ENCODE data around the gene RNU6-1. TPM values are rescaled to one million over a fixed set of nuclear protein-coding genes. Genes with fewer than 3 reads are reported as not detected.

Gene RNU6-1
- total and polyA plus RNA-seq, 2 donors (not counting 1 experiment from before 2014, with no cell fraction given): not detected

DNA sequence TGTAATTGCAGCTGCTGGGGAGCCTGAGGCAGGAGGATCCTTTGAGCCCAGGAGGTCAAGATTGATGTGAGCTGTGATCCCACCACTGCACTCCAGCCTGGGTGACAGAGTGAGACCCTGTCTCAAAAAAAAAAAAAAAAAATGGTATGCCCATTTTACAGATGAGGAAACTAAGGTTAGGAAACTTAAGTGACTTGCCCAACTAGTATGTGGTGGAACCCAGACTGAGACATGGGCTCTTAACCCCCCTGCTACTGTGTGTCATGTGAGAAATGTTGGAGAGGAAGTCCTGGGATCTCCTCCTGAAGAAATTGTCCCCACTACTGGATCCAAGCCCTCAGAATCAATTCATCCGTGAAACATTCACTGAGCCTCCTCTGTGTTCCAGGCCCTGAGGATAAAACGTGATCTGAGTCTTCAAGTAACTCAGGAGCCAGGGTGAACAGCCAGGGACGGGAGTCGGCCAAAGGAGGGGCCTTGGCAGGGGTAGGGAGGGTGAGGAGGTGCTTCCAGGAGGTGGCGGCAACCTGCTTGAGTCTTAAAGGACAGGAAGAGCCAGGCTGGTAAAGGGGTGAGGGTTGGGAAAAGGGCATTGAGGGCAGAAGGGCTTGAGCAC is 19.6 kb upstream of the RNU6-1 start:
- 87% methylated on average over 3 of the region's 5 CpGs for WGBS (ENCODE audit: insufficient coverage)
- peaks cover 14 to 15% of the 10 kb centered on the region in 2 donors for H3K4me1 ChIP-seq (ENCODE audit: control insufficient read depth in 2 of 2, insufficient read depth in 2 of 2, low read length in 2 of 2)
- intact Hi-C loops (cut with micrococcal nuclease): no loop called here
- ATAC-seq (ENCODE audit: low read depth) (no peak), DNase-seq (no peak)
- no peaks in the 10 kb centered on the region for H3K79me2 ChIP-seq (ENCODE audit: control insufficient read depth, insufficient read depth, low read length)
- no peak overlapping the region for H3K4me2 ChIP-seq (replicated peaks; ENCODE audit: low read depth, low read length, poor library complexity, severe bottlenecking)
- Mint-ChIP-seq H3K27ac (no peak overlapping the region), H3K9me3 (ENCODE audit: insufficient read depth) (no peaks in the 10 kb centered on the region), H3K4me3 (no peak overlapping the region), H3K4me1 (peaks cover 14% of the 10 kb centered on the region), H3K27me3 (no peaks in the 10 kb centered on the region)
- TF ChIP-seq EZH2 (IDR thresholded peaks at IDR 0.05; ENCODE audit: borderline replicate concordance, insufficient read depth, low read depth, low read length, poor library complexity, severe bottlenecking) (no peak), CTCF (IDR thresholded peaks at IDR 0.05) (no peak)
- no peaks in the 10 kb centered on the region for H3K27me3 ChIP-seq (replicated peaks in 1 of 4; ENCODE audit: control extremely low read depth in 1 of 4, control insufficient read depth in 3 of 4, insufficient read depth in 4 of 4, low read length in 3 of 4)
- ChIA-PET CTCF (no interaction called here), POLR2A (no interaction called here)
- no peaks in the 10 kb centered on the region for H3K9me3 ChIP-seq (ENCODE audit: control extremely low read depth in 1 of 3, control insufficient read depth in 2 of 3, insufficient read depth in 1 of 3, low read length in 2 of 3)
- no peaks in the 10 kb centered on the region for H3K36me3 ChIP-seq (replicated peaks in 1 of 2; ENCODE audit: control extremely low read depth in 1 of 2, control insufficient read depth in 1 of 2, extremely low read depth in 1 of 2, insufficient read depth in 2 of 2, low read length in 1 of 2)
- H3K9ac ChIP-seq (ENCODE audit: low read length): no peak overlapping the region
- no peak overlapping the region for H3K4me3 ChIP-seq (ENCODE audit: control extremely low read depth in 1 of 5, extremely low read depth in 1 of 5, insufficient read depth in 1 of 5, low read depth in 2 of 5, low read length in 4 of 5)
- no peak overlapping the region for H2AFZ ChIP-seq (ENCODE audit: insufficient read depth, low read depth, low read length, poor library complexity, severe bottlenecking)
- no peaks in the 10 kb centered on the region for H4K20me1 ChIP-seq (ENCODE audit: control insufficient read depth, insufficient read depth, low read length, poor library complexity, severe bottlenecking)
- H3K27ac ChIP-seq (ENCODE audit: low read length in 2 of 2): no peak overlapping the region

DNA sequence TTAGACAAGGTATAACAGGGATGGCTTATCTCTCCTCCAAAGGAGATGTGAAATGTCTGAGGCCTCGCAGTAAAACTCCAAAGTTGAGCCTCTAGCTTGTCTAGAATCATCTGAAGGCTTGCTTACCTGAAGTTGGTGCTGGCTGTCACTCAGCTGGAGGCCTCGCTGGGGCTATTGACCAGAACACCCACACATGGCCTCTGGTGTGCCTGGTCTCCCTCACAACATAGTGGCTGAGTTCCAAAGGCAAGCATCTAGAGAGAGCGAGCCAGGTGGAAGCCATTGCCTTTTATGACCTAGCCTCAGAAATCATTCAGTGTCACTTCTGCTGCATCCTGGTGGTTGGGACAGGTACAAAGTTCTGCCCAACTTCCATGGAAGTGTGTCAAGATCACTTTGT is 17.4 kb upstream of the RNU6-1 start:
- Mint-ChIP-seq H3K4me1 (peaks cover 13% of the 10 kb centered on the region), H3K4me3 (no peak overlapping the region), H3K9me3 (ENCODE audit: insufficient read depth) (no peaks in the 10 kb centered on the region), H3K27me3 (no peaks in the 10 kb centered on the region), H3K27ac (no peak overlapping the region)
- H3K79me2 ChIP-seq (ENCODE audit: control insufficient read depth, insufficient read depth, low read length): no peaks in the 10 kb centered on the region
- intact Hi-C loops (cut with micrococcal nuclease): no loop called here
- WGBS (ENCODE audit: insufficient coverage): 92% methylated on average over 3 of the region's 3 CpGs
- no peaks in the 10 kb centered on the region for H3K36me3 ChIP-seq (replicated peaks in 1 of 2; ENCODE audit: control extremely low read depth in 1 of 2, control insufficient read depth in 1 of 2, extremely low read depth in 1 of 2, insufficient read depth in 2 of 2, low read length in 1 of 2)
- H3K4me2 ChIP-seq (replicated peaks; ENCODE audit: low read depth, low read length, poor library complexity, severe bottlenecking): no peak overlapping the region
- ChIA-PET CTCF (no interaction called here), POLR2A (no interaction called here)
- H3K27me3 ChIP-seq (replicated peaks in 1 of 4; ENCODE audit: control extremely low read depth in 1 of 4, control insufficient read depth in 3 of 4, insufficient read depth in 4 of 4, low read length in 3 of 4): no peaks in the 10 kb centered on the region
- TF ChIP-seq CTCF (IDR thresholded peaks at IDR 0.05): no peak
- no peak for TF ChIP-seq EZH2 (IDR thresholded peaks at IDR 0.05; ENCODE audit: borderline replicate concordance, insufficient read depth, low read depth, low read length, poor library complexity, severe bottlenecking)
- H3K27ac ChIP-seq (ENCODE audit: low read length in 2 of 2): no peak overlapping the region
- no peaks in the 10 kb centered on the region for H4K20me1 ChIP-seq (ENCODE audit: control insufficient read depth, insufficient read depth, low read length, poor library complexity, severe bottlenecking)
- H3K4me1 ChIP-seq (ENCODE audit: control insufficient read depth in 2 of 2, insufficient read depth in 2 of 2, low read length in 2 of 2): peaks cover 3 to 8% of the 10 kb centered on the region in 2 donors
- DNase-seq: no peak
- H3K9me3 ChIP-seq (ENCODE audit: control extremely low read depth in 1 of 3, control insufficient read depth in 2 of 3, insufficient read depth in 1 of 3, low read length in 2 of 3): peaks cover 0 to 2% (median 0%) of the 10 kb centered on the region in 3 donors
- H3K9ac ChIP-seq (ENCODE audit: low read length): no peak overlapping the region
- no peak for ATAC-seq (ENCODE audit: low read depth)
- no peak overlapping the region for H3K4me3 ChIP-seq (ENCODE audit: control extremely low read depth in 1 of 5, extremely low read depth in 1 of 5, insufficient read depth in 1 of 5, low read depth in 2 of 5, low read length in 4 of 5)
- H2AFZ ChIP-seq (ENCODE audit: insufficient read depth, low read depth, low read length, poor library complexity, severe bottlenecking): no peak overlapping the region

All from B cell (primary cell).